ENCODE measurements around the gene PNPT1.
"Not testable (repeated sequence)": the region's sequence is repeated elsewhere in the genome, so short reads cannot be mapped to it uniquely, and the experiment has no call there.

Gene PNPT1

DNA sequence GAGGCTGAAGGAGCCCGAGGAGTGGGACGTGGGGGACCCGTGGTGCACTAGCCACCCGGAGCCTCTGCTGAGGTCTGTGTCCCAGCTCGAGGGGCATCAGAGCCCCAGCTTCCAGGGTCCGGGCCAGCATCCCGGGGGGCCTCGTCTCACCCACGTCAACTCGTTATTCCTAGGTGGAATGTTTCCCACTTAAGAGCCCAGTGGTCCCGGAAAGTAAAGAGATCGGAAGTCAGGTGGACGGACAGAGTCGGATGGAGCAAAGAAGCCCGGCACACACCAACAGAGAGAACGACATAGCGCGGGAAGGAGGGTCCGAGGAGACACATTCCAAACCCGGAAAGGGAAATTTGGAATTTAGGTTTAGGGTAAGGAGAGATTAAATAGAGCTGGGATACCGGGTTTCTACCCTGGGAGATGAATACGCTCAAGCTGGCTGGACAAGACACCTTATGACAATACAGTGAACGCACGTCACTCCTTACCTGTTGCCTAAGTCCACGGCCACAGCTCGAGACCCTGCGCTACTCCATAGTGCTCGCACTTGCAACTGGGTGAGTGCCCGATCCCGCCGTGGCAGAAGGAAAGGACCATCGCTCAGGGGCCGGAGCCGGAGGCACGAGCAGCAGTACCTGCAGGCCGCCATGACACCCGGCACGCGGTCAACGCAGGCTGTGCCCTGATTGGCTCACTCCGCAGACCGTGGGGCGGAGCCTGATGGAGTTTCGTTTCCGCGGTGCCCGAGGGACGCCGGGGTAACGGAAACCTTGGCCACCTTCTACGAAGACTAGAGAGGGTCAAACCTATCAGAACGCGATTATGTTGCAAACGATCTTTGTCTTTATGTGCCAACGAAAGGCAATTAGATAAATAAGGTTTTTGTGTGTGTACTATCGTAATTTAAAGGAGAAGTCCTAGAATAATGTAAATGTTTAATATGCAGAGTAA, at the start of gene PNPT1:
Gene PNPT1 (minus strand): TSS at position 664 of the 945 bp plus-strand sequence. CDS start 21 bp downstream, at position 643.
- Histone ChIP-seq H2AFZ (ENCODE audit: low read depth) (peak within 1 kb of the TSS; percentile 66), H3K4me1 (ENCODE audit: low read depth, poor library complexity, severe bottlenecking) (peaks cover 19% of the 10 kb centered on the region), H3K79me2 (ENCODE audit: insufficient read depth, low read depth) (peaks cover 50% of the 10 kb centered on the region), H3K27me3 (ENCODE audit: insufficient read depth, low read depth) (no peaks in the 10 kb centered on the region), H3K36me3 (ENCODE audit: insufficient read depth) (0 out of 2 replicates have a peak, but pooled peaks cover 4% of the 10 kb centered on the region), H3K4me2 (peak within 1 kb of the TSS; percentile 63), H3K4me3 (IDR thresholded peaks at IDR 0.05; ENCODE audit: insufficient read depth, low read depth, low read length) (peak within 1 kb of the TSS; percentile 96), H3K9ac (peak within 1 kb of the TSS; percentile 80), H4K20me1 (ENCODE audit: insufficient read depth) (peaks cover 10% of the 10 kb centered on the region; the same call in 1 of the 2 replicates), H3K27ac (peak within 1 kb of the TSS; percentile 57)
- no peak for TF ChIP-seq CTCF (conservative IDR thresholded peaks at IDR 0.05; ENCODE audit: low read depth, low read length)

DNA sequence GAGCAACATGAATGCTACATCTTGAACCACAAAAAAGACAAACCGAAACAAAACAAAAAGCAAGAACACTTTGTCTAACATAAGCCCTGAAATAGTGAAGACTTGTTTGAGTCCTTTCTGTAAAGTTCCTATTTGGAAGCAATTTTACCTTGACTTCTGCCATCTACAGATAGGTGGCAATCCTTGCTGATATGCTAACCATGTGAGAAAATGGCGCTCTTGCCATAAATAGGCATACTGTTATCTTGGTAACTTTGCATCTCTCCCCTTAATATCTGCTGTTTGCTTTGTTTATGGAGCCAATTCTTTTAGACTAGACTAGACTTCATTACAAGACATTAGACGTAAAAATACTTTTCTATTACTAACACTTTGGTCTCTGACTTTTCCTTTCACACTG, 49.4 kb upstream of the PNPT1 start:
- H3K27ac ChIP-seq, result no peak overlapping the region
- no peaks in the 10 kb centered on the region for H3K4me1 ChIP-seq (ENCODE audit: low read depth, poor library complexity, severe bottlenecking)
- no peaks in the 10 kb centered on the region for H4K20me1 ChIP-seq (ENCODE audit: insufficient read depth)
- no peak overlapping the region for H3K4me3 ChIP-seq (IDR thresholded peaks at IDR 0.05; ENCODE audit: insufficient read depth, low read depth, low read length)
- no peak for TF ChIP-seq CTCF (conservative IDR thresholded peaks at IDR 0.05; ENCODE audit: low read depth, low read length)
- H3K9ac ChIP-seq, result no peak overlapping the region
- no peaks in the 10 kb centered on the region for H3K27me3 ChIP-seq (ENCODE audit: insufficient read depth, low read depth)
- no peaks in the 10 kb centered on the region for H3K36me3 ChIP-seq (ENCODE audit: insufficient read depth)
- H2AFZ ChIP-seq (ENCODE audit: low read depth), result no peak overlapping the region
- no peaks in the 10 kb centered on the region for H3K79me2 ChIP-seq (ENCODE audit: insufficient read depth, low read depth)
- no peak overlapping the region for H3K4me2 ChIP-seq

DNA sequence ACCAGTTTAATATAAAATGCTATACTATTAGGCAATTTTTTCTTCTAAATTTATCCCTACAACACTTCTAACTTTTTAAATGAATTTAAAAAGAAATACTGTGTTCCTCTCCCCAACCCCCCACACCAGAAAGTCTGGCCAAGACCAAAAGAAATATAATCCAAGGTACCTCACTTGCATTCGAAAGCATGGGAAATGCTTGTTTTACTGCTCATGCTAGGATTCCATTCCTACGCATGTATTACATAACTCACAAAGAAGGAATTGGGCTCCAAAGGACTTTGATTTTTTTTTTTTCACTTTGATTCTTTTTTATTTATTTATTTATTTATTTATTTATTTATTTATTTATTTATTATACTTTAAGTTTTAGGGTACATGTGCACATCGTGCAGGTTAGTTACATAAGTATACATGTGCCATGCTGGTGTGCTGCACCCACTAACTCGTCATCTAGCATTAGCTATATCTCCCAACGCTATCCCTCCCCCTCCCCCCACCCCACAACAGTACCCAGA, 42.4 kb upstream of the PNPT1 start:
- not testable (repeated sequence) for H4K20me1 ChIP-seq (ENCODE audit: insufficient read depth); H3K36me3 ChIP-seq (ENCODE audit: insufficient read depth); H3K27me3 ChIP-seq (ENCODE audit: insufficient read depth, low read depth); H2AFZ ChIP-seq (ENCODE audit: low read depth); H3K27ac ChIP-seq; H3K4me1 ChIP-seq (ENCODE audit: low read depth, poor library complexity, severe bottlenecking); H3K4me3 ChIP-seq (IDR thresholded peaks at IDR 0.05; ENCODE audit: insufficient read depth, low read depth, low read length); H3K4me2 ChIP-seq; H3K9ac ChIP-seq; H3K79me2 ChIP-seq (ENCODE audit: insufficient read depth, low read depth)

- Histone ChIP-seq H4K20me1 (ENCODE audit: insufficient read depth) (no peaks in the 10 kb centered on the region), H3K4me1 (ENCODE audit: low read depth, poor library complexity, severe bottlenecking) (no peaks in the 10 kb centered on the region), H2AFZ (ENCODE audit: low read depth) (no peak overlapping the region), H3K4me3 (IDR thresholded peaks at IDR 0.05; ENCODE audit: insufficient read depth, low read depth, low read length) (no peak overlapping the region), H3K9ac (no peak overlapping the region), H3K4me2 (no peak overlapping the region), H3K36me3 (ENCODE audit: insufficient read depth) (no peaks in the 10 kb centered on the region), H3K79me2 (ENCODE audit: insufficient read depth, low read depth) (no peaks in the 10 kb centered on the region), H3K27ac (no peak overlapping the region), H3K27me3 (ENCODE audit: insufficient read depth, low read depth) (no peaks in the 10 kb centered on the region)
- TF ChIP-seq CTCF (conservative IDR thresholded peaks at IDR 0.05; ENCODE audit: low read depth, low read length), result no peak
Observed at GRCh38 chr2:55734726-55735125, 41.1 kb upstream of the PNPT1 start.

DNA sequence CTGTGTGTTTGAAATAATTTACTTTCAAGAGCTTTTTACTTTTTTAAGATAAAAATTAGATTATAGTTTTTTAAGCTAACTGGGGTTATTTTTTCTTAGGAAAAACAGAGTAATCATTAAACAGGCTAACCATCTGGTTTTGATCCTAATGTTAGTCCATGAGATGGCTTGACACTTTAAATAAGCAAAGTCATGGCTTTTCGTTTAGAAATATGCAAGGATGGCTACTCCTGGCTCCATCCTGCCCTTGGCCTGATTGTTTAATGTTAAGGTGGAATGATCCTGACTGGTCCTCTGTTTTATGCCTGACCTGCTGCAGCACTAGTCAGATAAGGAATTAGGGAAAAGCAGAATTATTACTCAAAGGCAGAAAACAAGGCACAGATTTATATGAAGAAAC, 39.7 kb upstream of the PNPT1 start:
- Histone ChIP-seq H3K4me3 (IDR thresholded peaks at IDR 0.05; ENCODE audit: insufficient read depth, low read depth, low read length) (no peak overlapping the region), H3K4me2 (no peak overlapping the region), H3K36me3 (ENCODE audit: insufficient read depth) (no peaks in the 10 kb centered on the region), H4K20me1 (ENCODE audit: insufficient read depth) (no peaks in the 10 kb centered on the region), H3K27ac (no peak overlapping the region), H3K79me2 (ENCODE audit: insufficient read depth, low read depth) (no peaks in the 10 kb centered on the region), H3K27me3 (ENCODE audit: insufficient read depth, low read depth) (no peaks in the 10 kb centered on the region), H3K4me1 (ENCODE audit: low read depth, poor library complexity, severe bottlenecking) (no peaks in the 10 kb centered on the region), H3K9ac (no peak overlapping the region), H2AFZ (ENCODE audit: low read depth) (no peak overlapping the region)
- TF ChIP-seq CTCF (conservative IDR thresholded peaks at IDR 0.05; ENCODE audit: low read depth, low read length), result no peak

Data from KMS-11 (cell line).